ENCODE measurements around the gene EPS8L3.

- TF ChIP-seq, protein P1, sequence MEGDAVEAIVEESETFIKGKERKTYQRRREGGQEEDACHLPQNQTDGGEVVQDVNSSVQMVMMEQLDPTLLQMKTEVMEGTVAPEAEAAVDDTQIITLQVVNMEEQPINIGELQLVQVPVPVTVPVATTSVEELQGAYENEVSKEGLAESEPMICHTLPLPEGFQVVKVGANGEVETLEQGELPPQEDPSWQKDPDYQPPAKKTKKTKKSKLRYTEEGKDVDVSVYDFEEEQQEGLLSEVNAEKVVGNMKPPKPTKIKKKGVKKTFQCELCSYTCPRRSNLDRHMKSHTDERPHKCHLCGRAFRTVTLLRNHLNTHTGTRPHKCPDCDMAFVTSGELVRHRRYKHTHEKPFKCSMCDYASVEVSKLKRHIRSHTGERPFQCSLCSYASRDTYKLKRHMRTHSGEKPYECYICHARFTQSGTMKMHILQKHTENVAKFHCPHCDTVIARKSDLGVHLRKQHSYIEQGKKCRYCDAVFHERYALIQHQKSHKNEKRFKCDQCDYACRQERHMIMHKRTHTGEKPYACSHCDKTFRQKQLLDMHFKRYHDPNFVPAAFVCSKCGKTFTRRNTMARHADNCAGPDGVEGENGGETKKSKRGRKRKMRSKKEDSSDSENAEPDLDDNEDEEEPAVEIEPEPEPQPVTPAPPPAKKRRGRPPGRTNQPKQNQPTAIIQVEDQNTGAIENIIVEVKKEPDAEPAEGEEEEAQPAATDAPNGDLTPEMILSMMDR (IDR thresholded peaks at IDR 0.05) = no peak
- TF ChIP-seq EZH2phosphoT487 (IDR thresholded peaks at IDR 0.05) = no peak
These were observed 45.0 kb upstream of the EPS8L3 start for GRCh38 chr1:109808703-109809102.
